GM03348 (cell line): ENCODE results near the gene EYA3.
"Not testable (repeated sequence)": the region's sequence is repeated elsewhere in the genome, so short reads cannot be mapped to it uniquely, and the experiment has no call there.

Experiments
- DNase-seq: peaks from one replicate; pipeline ENCODE4 v3.0.0; 2012; ENCODE audit warnings: low spot score

The EYA3 gene

GRCh38 chr1:28027238-28027637 lies 61.2 kb downstream of the EYA3 start:
- no peak for DNase-seq

- no peak for DNase-seq
Observed at GRCh38 chr1:28026329-28026728, 62.1 kb downstream of the EYA3 start.

DNA sequence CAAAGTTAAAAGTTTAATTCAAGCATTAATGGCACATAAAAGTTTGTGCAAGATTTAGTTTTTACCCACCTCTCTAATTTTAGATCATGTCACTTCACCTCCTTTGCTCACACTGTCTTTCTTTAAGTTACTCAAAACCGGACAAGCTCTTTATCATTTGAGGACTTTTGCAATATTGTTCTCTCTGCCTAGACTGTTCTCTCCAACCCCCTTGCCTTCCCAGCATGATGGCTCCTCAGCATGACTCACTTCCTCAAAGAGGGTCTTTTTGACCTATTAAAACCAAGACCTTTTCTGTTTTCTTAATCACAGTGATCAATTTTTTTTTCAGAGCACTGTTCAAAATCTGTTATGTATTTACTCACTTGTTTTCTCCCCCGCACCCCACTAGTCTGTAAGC lies 67.3 kb downstream of the EYA3 start:
- DNase-seq, result no peak

GRCh38 chr1:28010969-28011368 lies 77.4 kb downstream of the EYA3 start:
- no peak for DNase-seq

- not testable (repeated sequence) for DNase-seq
Observed at GRCh38 chr1:28003117-28003516, 85.3 kb downstream of the EYA3 start.

- no peak for DNase-seq
Observed at GRCh38 chr1:28002600-28002999, 85.8 kb downstream of the EYA3 start.

DNA sequence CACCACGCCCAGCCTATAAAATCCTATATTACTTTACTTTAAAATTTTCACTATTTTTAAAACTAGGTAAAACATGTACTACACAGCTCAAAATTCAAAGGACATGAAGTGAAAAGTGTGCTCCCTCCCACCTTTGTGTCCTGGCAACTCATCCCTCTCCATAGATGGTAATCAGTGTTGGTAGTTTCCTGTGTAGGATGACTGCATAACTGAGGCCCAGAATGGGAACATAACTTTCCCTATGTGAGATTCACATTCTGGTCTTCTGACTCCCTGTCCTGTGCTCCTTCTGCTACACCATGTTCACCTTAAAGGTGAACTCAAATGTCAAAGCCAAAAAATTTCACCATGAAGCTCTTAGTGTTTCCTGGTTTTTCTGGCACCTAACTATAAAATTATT lies 89.4 kb downstream of the EYA3 start:
- no peak for DNase-seq

DNA sequence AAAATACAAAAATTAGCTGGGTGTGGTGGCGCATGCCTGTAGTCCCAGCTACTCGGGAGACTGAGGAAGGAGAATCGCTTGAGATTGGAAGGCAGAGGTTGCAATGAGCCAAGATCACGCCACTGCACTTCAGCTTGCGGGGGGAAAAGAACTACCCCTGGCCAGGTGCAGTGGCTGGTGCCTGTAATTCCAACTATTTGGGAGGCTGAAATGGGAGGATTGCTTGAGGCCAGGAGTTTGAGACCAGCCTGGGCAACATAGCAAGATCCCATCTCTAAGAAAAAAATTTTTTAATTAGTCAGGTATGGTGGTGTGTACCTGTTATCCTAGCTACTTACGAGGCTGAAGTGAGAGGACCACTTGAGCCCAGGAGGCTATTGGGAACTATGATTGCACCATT lies 93.9 kb downstream of the EYA3 start:
- DNase-seq, result not testable (repeated sequence)

- DNase-seq, result peak; percentile 9
Observed at GRCh38 chr1:27994060-27994459, 94.3 kb downstream of the EYA3 start.

DNA sequence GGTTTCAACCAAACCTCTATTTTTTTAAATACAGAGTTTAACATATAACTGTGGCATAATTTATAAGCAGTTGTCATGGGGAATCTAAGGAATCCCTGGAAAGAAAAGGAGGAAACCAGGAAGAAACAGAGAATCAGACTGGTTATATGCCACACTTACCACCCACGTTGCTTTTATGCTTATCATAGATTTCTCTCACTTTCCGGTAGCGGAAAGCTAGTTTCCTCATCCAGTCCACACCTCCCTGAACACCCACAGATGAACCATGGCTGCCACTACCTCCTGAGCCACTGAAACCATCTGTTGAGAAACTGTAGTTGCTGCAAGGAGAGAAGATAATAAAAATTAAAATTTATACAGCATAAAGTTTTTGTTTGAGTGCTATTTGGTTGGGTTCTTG lies 95.2 kb downstream of the EYA3 start:
- DNase-seq, result no peak

DNA sequence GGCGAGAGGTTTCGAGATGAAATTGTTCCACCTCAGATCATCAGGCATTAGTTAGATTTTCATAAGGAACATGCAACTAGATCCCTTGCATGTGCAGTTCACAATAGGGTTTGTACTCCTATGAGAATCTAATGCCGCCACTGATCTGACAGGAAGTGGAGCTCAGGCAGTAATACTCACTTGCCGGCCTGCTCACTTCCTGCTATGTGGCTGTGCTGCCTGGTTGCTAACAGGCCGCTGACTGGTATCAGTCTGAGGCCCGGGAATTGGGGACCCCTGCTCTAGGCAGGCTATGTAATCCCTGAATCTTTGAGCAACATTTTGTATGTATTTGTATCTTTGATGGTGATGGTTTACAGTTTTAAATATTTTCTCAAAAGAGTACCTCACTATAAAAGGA lies 96.1 kb downstream of the EYA3 start:
- DNase-seq, result no peak

DNA sequence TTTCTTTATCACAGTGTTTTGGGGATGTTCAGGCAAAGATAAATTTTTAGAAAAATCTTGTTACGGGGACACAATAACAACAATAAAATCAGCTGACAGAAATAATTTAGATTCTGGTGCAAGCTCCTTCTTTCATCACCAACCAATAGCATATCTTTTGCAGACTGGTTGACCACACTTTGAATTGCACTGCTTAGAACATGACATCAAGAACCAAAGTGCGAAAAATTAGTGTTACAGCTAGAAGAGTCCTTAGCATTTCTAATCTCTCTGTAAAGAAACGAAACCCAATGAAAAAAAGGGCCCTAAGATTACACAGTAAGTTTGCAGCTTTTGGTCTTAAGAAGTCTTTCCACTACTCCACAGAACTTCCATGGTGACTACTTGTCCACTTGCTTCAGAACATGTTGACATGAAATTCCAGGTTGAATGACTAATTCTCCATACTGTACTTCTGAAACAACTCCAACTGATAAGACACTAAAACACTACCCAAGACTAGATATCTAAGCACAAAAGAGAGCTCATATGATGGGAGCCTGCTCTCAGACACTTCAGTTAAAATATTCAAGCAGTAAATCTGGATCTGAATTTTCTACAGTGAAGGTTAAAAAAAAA lies 97.4 kb downstream of the EYA3 start:
- DNase-seq, result no peak

DNA sequence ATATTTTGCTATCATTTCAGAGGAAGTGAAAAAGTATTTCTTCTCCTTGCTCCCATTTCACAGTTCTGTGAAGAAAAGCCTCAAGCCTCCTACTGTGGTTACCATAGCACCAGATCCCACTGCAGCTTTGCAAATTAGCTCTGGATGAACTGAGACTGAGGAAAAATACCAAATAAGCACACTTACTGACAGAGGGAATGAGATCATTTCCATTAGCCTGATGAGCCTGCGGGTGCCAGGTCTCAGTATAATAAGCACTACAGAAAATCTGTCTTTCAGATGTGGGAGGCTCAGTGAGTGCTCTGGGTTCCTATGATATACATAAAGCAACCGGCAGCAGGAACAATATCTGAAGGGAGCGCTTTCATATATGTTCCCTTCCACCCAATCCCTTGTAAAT lies 107.3 kb downstream of the EYA3 start:
- DNase-seq, result peak; percentile 24

DNA sequence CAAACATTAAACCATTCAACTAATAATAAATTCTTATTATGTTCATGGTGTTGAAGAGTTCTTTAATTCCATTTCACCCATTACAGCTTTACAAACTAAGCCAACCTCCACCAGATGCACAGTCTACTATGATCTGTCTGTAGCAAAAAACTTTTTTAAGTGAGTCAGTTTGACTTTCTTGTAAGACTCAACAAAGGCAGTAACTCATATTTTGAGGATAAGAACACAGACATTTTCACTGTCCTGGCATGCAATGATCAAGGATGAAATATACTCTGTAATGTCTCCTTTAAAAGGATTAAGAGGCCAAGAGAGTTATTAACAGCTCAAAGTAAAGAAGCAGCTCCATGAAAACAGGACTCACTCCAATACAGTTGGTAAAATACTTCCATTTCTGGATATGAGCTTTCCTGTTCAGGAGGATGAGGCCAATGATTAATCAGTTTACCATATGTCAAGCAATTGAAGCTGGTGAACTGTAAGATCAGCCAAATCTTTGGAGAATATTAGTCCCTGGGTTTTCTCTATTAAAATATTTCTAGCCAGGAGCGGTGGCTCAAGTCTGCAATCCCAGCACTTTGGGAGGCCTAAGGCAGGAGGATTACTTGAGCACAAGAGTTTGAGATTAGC lies 108.1 kb downstream of the EYA3 start:
- DNase-seq, result peak; percentile 14

DNA sequence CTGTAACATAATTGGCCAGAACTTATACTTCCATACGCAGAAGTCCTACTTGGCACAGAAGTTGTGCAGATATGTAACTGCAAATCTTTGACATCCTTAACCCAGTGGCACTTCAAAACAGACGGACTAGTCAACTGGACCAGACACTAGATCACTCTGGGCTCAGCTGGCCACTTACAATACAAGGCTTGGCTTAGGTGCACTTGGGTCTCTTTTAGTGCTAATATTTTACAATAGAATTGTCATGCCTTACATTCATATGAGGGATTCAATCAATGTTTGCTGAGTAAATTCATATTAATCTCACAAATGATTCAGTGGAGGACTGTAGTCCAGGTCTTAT lies 108.6 kb downstream of the EYA3 start:
- DNase-seq, result no peak

- DNase-seq, result peak; percentile 65
Observed at GRCh38 chr1:27979151-27979858, 109.1 kb downstream of the EYA3 start.

DNA sequence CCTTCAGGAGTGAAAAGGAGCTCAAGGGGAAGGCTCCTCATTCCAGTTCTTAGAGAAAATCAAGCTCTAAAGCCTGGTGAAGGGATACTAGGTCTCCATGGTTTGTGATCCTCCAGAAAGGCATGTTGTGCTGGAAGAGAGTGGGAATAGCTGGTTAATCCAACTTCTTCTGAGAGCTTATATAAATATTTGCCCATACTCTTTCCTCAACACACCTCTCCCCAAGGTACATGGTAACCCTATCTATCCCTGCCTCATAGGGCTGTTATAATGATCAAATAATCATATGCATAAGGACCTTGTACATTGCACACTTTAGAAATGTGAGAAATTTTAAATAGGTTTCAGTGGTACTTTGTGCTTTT lies 114.0 kb downstream of the EYA3 start:
- no peak for DNase-seq

DNA sequence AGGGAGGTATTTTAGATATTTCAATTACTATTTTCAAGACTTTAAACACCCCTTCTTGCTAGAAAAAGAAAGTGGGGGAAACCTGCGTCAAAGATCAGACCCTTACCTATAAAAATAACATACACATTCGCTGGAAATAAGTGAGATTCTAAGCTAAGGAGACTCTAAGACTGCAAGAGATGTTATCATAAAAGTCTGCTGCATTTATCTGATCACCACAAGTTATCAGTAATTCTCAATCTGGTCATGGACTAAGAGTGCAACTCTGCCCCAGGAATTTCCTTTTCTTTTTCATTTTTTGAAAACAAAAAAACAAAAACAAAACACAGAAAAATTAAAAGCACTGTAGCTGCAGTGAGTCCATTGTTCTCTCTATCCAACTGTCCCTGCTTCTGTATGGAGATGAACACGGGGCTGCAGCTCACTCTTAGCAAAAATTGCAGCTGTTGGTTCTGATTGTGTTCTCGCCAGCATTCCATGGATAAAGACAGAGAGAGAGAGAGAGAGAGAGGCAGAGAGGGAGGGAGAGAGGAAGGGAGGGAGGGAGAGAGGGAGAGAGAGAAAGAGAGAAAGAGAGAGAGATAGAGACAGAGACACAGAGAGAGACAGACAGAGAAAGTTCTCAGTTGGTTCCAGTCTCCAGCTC lies 114.5 kb downstream of the EYA3 start:
- no peak for DNase-seq

DNA sequence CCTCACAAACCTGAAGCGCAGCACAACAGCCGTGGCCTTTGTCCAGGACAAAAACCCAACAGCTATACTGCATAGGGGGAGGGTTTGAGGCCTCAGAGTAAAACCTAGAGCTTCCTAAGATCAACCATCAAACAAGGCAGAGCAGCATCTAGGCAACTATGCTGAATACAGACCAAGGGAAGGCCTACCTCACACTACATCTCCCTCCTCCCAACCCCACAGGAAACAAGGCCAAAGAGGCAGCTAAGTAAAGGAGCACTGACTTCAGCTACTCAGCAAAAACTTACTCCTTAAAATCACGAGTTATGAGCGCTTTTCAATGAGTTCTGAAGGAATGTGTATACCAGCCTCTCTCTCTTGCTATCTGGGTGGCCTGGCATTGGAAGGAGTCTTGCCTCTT lies 116.3 kb downstream of the EYA3 start:
- DNase-seq, result no peak

DNA sequence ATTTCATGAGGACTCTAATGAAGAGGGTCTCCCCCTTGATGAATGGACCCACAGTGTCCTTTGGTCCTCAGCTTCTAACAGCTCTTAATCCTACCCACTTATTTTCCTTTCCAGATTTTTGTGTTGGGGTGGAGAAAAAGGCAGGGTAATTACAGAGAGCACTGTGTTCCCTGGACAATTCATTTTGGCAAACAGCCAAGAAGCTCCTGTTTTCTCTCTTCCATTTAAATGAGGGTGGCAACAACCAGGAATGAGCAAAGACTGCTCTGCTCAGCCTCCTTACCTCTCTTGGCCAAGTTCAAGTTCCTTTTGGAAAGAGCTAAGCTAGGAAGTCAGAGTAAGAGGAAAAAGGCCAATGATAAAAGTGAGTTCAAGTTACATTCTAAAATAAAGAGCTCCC lies 116.7 kb downstream of the EYA3 start:
- peak; percentile 41 for DNase-seq

DNA sequence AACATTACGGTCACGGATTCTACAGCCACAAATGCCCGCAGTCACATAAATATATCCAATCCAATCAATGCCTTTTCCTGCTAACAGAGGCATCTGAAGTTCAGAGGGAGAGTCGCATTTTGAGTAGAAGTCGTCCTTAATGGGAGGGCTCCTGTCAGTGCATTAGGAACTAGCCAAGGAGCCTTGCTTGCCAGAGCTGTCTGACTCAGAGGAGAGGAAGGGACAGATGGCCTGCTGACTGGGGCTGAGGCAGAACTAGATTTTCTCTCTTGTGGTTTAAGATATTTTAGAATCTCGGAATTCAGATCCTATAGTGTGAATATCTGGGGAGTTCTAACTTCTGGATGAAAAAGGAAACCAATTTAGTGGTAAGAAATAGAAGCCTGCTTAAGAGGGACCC lies 118.0 kb downstream of the EYA3 start:
- peak; percentile 88 for DNase-seq

- DNase-seq, result peak; percentile 88
Observed at GRCh38 chr1:27968692-27969091, 119.7 kb downstream of the EYA3 start.

- no peak for DNase-seq
Observed at GRCh38 chr1:27967884-27968466, 120.4 kb downstream of the EYA3 start.
